ENCODE data around the gene OSBPL10. TPM values are rescaled to one million over a fixed set of nuclear protein-coding genes. Genes with fewer than 3 reads are reported as not detected.

OSBPL10 gene
- polyA plus RNA-seq, 1 donor, result 12.4 TPM

- H3K9me3 ChIP-seq (ENCODE audit: control insufficient read depth, low read depth, low read length), result no peaks in the 10 kb centered on the region
- no peak for DNase-seq
- H3K36me3 ChIP-seq (ENCODE audit: control insufficient read depth, insufficient read depth, low read length), result no peaks in the 10 kb centered on the region
- H3K4me3 ChIP-seq (ENCODE audit: low read length), result no peak overlapping the region
- 13% methylated on average over 2 of the region's 5 CpGs for WGBS (ENCODE audit: insufficient coverage, low lambda C conversion rate)
- peaks cover 2% of the 10 kb centered on the region for H3K4me1 ChIP-seq (ENCODE audit: control insufficient read depth, insufficient read depth, low read length)
- H3K27ac ChIP-seq (ENCODE audit: low read length), result no peak overlapping the region
- no peaks in the 10 kb centered on the region for H3K27me3 ChIP-seq (ENCODE audit: control insufficient read depth, insufficient read depth, low read length)
Measured at GRCh38 chr3:31748281-31748932, 232.7 kb downstream of the OSBPL10 start.

DNA sequence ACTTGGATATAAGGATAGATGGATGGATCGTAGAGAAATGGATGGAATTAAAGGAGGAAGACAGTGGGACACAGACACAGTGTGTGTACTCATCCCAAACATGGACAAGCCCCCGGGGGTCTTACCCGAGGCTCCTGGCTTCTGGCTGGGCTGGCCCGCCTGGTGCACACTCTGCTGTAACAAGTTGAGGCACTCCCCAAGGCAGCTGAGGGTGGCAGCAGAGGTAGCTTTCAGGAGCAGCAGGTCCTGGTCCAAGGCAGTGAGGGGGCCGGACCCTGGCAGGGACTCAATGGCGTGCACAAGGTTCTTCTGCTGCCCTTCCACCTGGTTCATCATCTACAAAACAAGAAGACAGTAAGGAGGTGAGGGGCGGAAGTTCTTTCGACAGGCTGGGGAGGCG is 233.3 kb downstream of the OSBPL10 start:
- Histone ChIP-seq H3K27me3 (ENCODE audit: control insufficient read depth, insufficient read depth, low read length) (no peaks in the 10 kb centered on the region), H3K4me1 (ENCODE audit: control insufficient read depth, insufficient read depth, low read length) (no peaks in the 10 kb centered on the region), H3K9me3 (ENCODE audit: control insufficient read depth, low read depth, low read length) (no peaks in the 10 kb centered on the region), H3K27ac (ENCODE audit: low read length) (no peak overlapping the region), H3K36me3 (ENCODE audit: control insufficient read depth, insufficient read depth, low read length) (no peaks in the 10 kb centered on the region), H3K4me3 (ENCODE audit: low read length) (no peak overlapping the region)
- WGBS (ENCODE audit: insufficient coverage, low lambda C conversion rate), result no CpG with 5 or more reads among the region's 9 CpGs
- no peak for DNase-seq

- Histone ChIP-seq H3K4me3 (ENCODE audit: low read length) (no peak overlapping the region), H3K9me3 (ENCODE audit: control insufficient read depth, low read depth, low read length) (no peaks in the 10 kb centered on the region), H3K36me3 (ENCODE audit: control insufficient read depth, insufficient read depth, low read length) (no peaks in the 10 kb centered on the region), H3K27me3 (ENCODE audit: control insufficient read depth, insufficient read depth, low read length) (no peaks in the 10 kb centered on the region), H3K27ac (ENCODE audit: low read length) (no peak overlapping the region), H3K4me1 (ENCODE audit: control insufficient read depth, insufficient read depth, low read length) (no peaks in the 10 kb centered on the region)
- DNase-seq, result no peak
- 100% methylated on average over 2 of the region's 8 CpGs for WGBS (ENCODE audit: insufficient coverage, low lambda C conversion rate)
Measured at GRCh38 chr3:31744913-31745312, 236.1 kb downstream of the OSBPL10 start.

DNA sequence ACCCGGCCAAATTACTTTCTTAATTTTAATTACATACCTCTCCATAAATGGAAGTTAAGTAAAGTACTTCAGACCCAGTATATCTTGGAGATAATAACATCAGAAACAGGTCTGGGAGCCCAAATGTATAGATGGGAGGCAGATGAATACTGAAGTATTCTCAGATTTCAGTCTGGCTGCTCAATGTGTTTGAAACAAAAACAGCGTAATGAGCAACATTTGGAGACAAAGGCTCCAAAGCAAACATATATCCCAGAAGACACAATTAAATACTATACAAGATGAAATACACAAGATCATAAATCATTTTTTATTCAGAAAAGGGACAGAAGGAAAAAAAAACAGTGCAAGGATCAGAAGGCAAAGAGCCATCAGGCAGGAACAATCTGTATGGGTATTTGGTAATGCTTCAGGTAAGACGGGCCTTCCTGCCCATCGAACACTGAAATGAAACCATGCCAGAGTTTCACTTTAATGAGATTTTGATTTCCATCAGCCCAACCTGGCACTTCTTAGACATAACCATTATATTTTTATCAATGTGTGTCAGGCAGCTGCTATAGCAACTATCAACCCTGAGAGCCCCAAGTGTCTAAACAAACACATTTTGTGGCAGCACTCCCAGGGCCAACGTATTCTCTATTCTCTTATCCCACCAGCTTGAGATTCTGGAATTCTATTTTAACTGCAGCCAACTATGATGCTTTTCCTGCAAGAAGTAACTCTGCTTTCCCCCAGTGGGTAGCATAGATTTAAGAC is 237.6 kb downstream of the OSBPL10 start:
- no peaks in the 10 kb centered on the region for H3K4me1 ChIP-seq (ENCODE audit: control insufficient read depth, insufficient read depth, low read length)
- H3K36me3 ChIP-seq (ENCODE audit: control insufficient read depth, insufficient read depth, low read length), result no peaks in the 10 kb centered on the region
- DNase-seq, result no peak
- no peak overlapping the region for H3K4me3 ChIP-seq (ENCODE audit: low read length)
- no peak overlapping the region for H3K27ac ChIP-seq (ENCODE audit: low read length)
- no peaks in the 10 kb centered on the region for H3K9me3 ChIP-seq (ENCODE audit: control insufficient read depth, low read depth, low read length)
- no peaks in the 10 kb centered on the region for H3K27me3 ChIP-seq (ENCODE audit: control insufficient read depth, insufficient read depth, low read length)
- 20% methylated on average over 1 of the region's 5 CpGs for WGBS (ENCODE audit: insufficient coverage, low lambda C conversion rate)

DNA sequence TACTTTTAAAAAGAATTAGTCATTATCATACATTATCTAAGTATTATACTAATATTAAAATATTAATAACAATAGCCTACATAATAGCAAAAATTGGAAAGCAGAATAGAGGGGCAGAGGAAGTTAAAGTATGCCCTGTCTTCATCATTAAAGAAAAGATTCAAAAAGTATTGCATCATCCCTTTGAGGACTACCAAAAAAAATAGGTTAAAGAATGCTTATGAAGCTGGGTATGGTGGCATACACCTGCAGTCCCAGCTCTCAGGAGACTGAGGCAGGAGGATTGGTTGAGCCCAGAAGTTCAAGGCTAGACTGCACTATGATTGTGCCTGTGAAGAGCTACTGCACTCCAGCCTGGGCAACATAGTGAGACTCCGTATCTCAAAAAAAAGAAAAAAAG is 240.7 kb downstream of the OSBPL10 start:
- no peaks in the 10 kb centered on the region for H3K9me3 ChIP-seq (ENCODE audit: control insufficient read depth, low read depth, low read length)
- no peak for DNase-seq
- H3K4me3 ChIP-seq (ENCODE audit: low read length), result no peak overlapping the region
- H3K36me3 ChIP-seq (ENCODE audit: control insufficient read depth, insufficient read depth, low read length), result no peaks in the 10 kb centered on the region
- 100% methylated on average over 1 of the region's 1 CpG for WGBS (ENCODE audit: insufficient coverage, low lambda C conversion rate)
- H3K4me1 ChIP-seq (ENCODE audit: control insufficient read depth, insufficient read depth, low read length), result no peaks in the 10 kb centered on the region
- no peak overlapping the region for H3K27ac ChIP-seq (ENCODE audit: low read length)
- no peaks in the 10 kb centered on the region for H3K27me3 ChIP-seq (ENCODE audit: control insufficient read depth, insufficient read depth, low read length)

DNA sequence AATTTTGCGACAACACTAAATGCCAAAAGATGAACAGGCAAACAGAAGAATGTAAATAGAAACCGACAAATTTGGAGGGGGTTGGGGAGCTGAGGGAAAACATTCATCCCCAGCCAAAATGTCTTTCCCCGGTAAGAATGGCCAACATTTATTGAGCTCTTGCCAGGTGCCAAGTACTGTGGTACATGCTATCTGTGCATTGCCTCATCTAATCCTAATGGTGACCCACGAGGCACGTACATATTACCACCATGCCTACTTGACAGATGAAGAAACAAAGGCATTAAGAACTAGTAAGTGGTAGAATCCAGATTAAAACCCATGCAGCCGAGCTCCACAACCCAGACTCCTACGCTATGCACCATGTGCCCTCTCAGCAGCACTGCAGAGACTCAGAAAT is 242.7 kb downstream of the OSBPL10 start:
- WGBS (ENCODE audit: insufficient coverage, low lambda C conversion rate), result 86% methylated on average over 1 of the region's 7 CpGs
- Histone ChIP-seq H3K9me3 (ENCODE audit: control insufficient read depth, low read depth, low read length) (no peaks in the 10 kb centered on the region), H3K4me1 (ENCODE audit: control insufficient read depth, insufficient read depth, low read length) (no peaks in the 10 kb centered on the region), H3K27me3 (ENCODE audit: control insufficient read depth, insufficient read depth, low read length) (no peaks in the 10 kb centered on the region), H3K4me3 (ENCODE audit: low read length) (no peak overlapping the region), H3K27ac (ENCODE audit: low read length) (no peak overlapping the region), H3K36me3 (ENCODE audit: control insufficient read depth, insufficient read depth, low read length) (no peaks in the 10 kb centered on the region)
- no peak for DNase-seq

GRCh38 chr3:31735667-31736066 is 245.4 kb downstream of the OSBPL10 start:
- Histone ChIP-seq H3K27ac (ENCODE audit: low read length) (no peak overlapping the region), H3K4me3 (ENCODE audit: low read length) (no peak overlapping the region), H3K36me3 (ENCODE audit: control insufficient read depth, insufficient read depth, low read length) (no peaks in the 10 kb centered on the region), H3K27me3 (ENCODE audit: control insufficient read depth, insufficient read depth, low read length) (no peaks in the 10 kb centered on the region), H3K9me3 (ENCODE audit: control insufficient read depth, low read depth, low read length) (no peaks in the 10 kb centered on the region), H3K4me1 (ENCODE audit: control insufficient read depth, insufficient read depth, low read length) (no peaks in the 10 kb centered on the region)
- 100% methylated on average over 4 of the region's 5 CpGs for WGBS (ENCODE audit: insufficient coverage, low lambda C conversion rate)
- DNase-seq, result no peak

- H3K27ac ChIP-seq (ENCODE audit: low read length), result no peak overlapping the region
- no peaks in the 10 kb centered on the region for H3K9me3 ChIP-seq (ENCODE audit: control insufficient read depth, low read depth, low read length)
- H3K4me3 ChIP-seq (ENCODE audit: low read length), result no peak overlapping the region
- DNase-seq, result no peak
- H3K27me3 ChIP-seq (ENCODE audit: control insufficient read depth, insufficient read depth, low read length), result no peaks in the 10 kb centered on the region
- H3K36me3 ChIP-seq (ENCODE audit: control insufficient read depth, insufficient read depth, low read length), result no peaks in the 10 kb centered on the region
- no peaks in the 10 kb centered on the region for H3K4me1 ChIP-seq (ENCODE audit: control insufficient read depth, insufficient read depth, low read length)
- WGBS (ENCODE audit: insufficient coverage, low lambda C conversion rate), result 100% methylated on average over 1 of the region's 4 CpGs
Measured at GRCh38 chr3:31733234-31733667, 247.8 kb downstream of the OSBPL10 start.

- Histone ChIP-seq H3K9me3 (ENCODE audit: control insufficient read depth, low read depth, low read length) (no peaks in the 10 kb centered on the region), H3K27ac (ENCODE audit: low read length) (no peak overlapping the region), H3K4me3 (ENCODE audit: low read length) (no peak overlapping the region), H3K27me3 (ENCODE audit: control insufficient read depth, insufficient read depth, low read length) (no peaks in the 10 kb centered on the region), H3K36me3 (ENCODE audit: control insufficient read depth, insufficient read depth, low read length) (no peaks in the 10 kb centered on the region), H3K4me1 (ENCODE audit: control insufficient read depth, insufficient read depth, low read length) (no peaks in the 10 kb centered on the region)
- no CpG with 5 or more reads among the region's 8 CpGs for WGBS (ENCODE audit: insufficient coverage, low lambda C conversion rate)
- no peak for DNase-seq
Measured at GRCh38 chr3:31732548-31732947, 248.5 kb downstream of the OSBPL10 start.

DNA sequence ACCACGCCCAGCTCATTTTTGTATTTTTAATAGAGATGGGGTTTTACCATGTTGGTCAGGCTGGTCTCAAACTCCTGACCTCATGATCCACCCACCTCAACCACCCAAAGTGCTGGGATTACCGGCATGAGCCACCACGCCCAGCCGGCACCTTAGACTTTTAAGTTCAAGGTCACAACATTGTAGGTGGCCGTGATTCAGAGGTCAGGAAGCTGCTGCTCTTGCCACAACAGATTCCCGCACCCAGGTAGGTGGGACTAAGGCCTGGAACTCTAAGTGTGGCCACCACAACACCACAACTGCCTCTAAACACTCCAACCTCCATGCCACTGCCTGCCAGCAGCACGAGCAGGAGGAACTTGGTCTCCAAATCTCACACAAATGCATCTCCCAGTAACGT is 251.5 kb downstream of the OSBPL10 start:
- Histone ChIP-seq H3K4me1 (ENCODE audit: control insufficient read depth, insufficient read depth, low read length) (no peaks in the 10 kb centered on the region), H3K36me3 (ENCODE audit: control insufficient read depth, insufficient read depth, low read length) (no peaks in the 10 kb centered on the region), H3K27me3 (ENCODE audit: control insufficient read depth, insufficient read depth, low read length) (no peaks in the 10 kb centered on the region), H3K9me3 (ENCODE audit: control insufficient read depth, low read depth, low read length) (no peaks in the 10 kb centered on the region), H3K27ac (ENCODE audit: low read length) (no peak overlapping the region), H3K4me3 (ENCODE audit: low read length) (no peak overlapping the region)
- WGBS (ENCODE audit: insufficient coverage, low lambda C conversion rate), result no CpG with 5 or more reads among the region's 8 CpGs
- no peak for DNase-seq

- 100% methylated on average over 1 of the region's 3 CpGs for WGBS (ENCODE audit: insufficient coverage, low lambda C conversion rate)
- Histone ChIP-seq H3K4me3 (ENCODE audit: low read length) (no peak overlapping the region), H3K27ac (ENCODE audit: low read length) (no peak overlapping the region), H3K9me3 (ENCODE audit: control insufficient read depth, low read depth, low read length) (no peaks in the 10 kb centered on the region), H3K27me3 (ENCODE audit: control insufficient read depth, insufficient read depth, low read length) (no peaks in the 10 kb centered on the region), H3K4me1 (ENCODE audit: control insufficient read depth, insufficient read depth, low read length) (no peaks in the 10 kb centered on the region), H3K36me3 (ENCODE audit: control insufficient read depth, insufficient read depth, low read length) (no peaks in the 10 kb centered on the region)
- DNase-seq, result no peak
Measured at GRCh38 chr3:31729082-31729481, 252.0 kb downstream of the OSBPL10 start.

Data from large intestine (tissue), 3 donors.